Osteoblast (primary cell): ENCODE results near the gene STAT2. TPM values are rescaled to one million over a fixed set of nuclear protein-coding genes. Genes with fewer than 3 reads are reported as not detected.

Experiments used
- DNase-seq: peaks from one replicate; pipeline ENCODE4 v3.0.0; 2011; ENCODE audit warnings: low spot score, mixed read lengths; ENCODE audit not compliant: insufficient read length; ENCODE audit errors: missing footprints
- H2AFZ ChIP-seq: 2 replicates; pipeline ENCODE4 v1.6.0; 2011; ENCODE audit warnings: mild to moderate bottlenecking, low read length
- H3K27ac ChIP-seq: 2 replicates; pipeline ENCODE4 v1.5.1; 2011; ENCODE audit warnings: mild to moderate bottlenecking, low read depth, low read length, moderate library complexity
- H3K27me3 ChIP-seq: 2 replicates; pipeline ENCODE4 v1.6.0; 2012; ENCODE audit warnings: mild to moderate bottlenecking, control low read depth, inconsistent platforms, low read length, moderate library complexity; ENCODE audit not compliant: insufficient read depth
- H3K36me3 ChIP-seq: 2 replicates; pipeline ENCODE4 v1.5.1; 2011; ENCODE audit warnings: mild to moderate bottlenecking, low read length, control low read depth, moderate library complexity; ENCODE audit not compliant: insufficient read depth
- H3K4me1 ChIP-seq: 2 replicates; pipeline ENCODE4 v1.5.1; 2011; ENCODE audit warnings: mild to moderate bottlenecking, low read length, control low read depth, moderate library complexity; ENCODE audit not compliant: insufficient read depth
- H3K4me2 ChIP-seq: 2 replicates; pipeline ENCODE4 v1.6.0; 2011; ENCODE audit warnings: mild to moderate bottlenecking, low read length; ENCODE audit not compliant: insufficient read depth
- H3K4me3 ChIP-seq: fragments of 200-600 bp; sonication (generic); 3 replicates; pipeline ENCODE4 v1.5.1; 2012; ENCODE audit warnings: mild to moderate bottlenecking, low read length, inconsistent platforms; ENCODE audit not compliant: insufficient read depth
- H3K79me2 ChIP-seq: 2 replicates; pipeline ENCODE4 v1.6.0; 2012; ENCODE audit warnings: mild to moderate bottlenecking, low read length, control low read depth, inconsistent platforms; ENCODE audit not compliant: insufficient read depth
- H3K9me3 ChIP-seq: 2 replicates; pipeline ENCODE4 v1.5.1; 2011; ENCODE audit warnings: low read depth, low read length, control low read depth
- H4K20me1 ChIP-seq: 2 replicates; pipeline ENCODE4 v1.6.0; 2012; ENCODE audit warnings: mild to moderate bottlenecking, low read length, control low read depth; ENCODE audit not compliant: insufficient read depth
- total RNA-seq: library from RNA; depleted of rRNA; stranded (reverse); fragments of >200 nt; gene quantifications from 2 replicates; pipeline ENCODE4 v1.2.3, GENCODE V29; 2012
- TF ChIP-seq, protein P1 (sequence below): IDR thresholded peaks from 2 replicates; pipeline ENCODE4 v1.5.1; 2011; ENCODE audit warnings: mild to moderate bottlenecking, low read depth, low read length, moderate library complexity; ENCODE audit errors: extremely low read depth

STAT2 gene
- total RNA-seq, 1 donor, result 652 TPM

DNA sequence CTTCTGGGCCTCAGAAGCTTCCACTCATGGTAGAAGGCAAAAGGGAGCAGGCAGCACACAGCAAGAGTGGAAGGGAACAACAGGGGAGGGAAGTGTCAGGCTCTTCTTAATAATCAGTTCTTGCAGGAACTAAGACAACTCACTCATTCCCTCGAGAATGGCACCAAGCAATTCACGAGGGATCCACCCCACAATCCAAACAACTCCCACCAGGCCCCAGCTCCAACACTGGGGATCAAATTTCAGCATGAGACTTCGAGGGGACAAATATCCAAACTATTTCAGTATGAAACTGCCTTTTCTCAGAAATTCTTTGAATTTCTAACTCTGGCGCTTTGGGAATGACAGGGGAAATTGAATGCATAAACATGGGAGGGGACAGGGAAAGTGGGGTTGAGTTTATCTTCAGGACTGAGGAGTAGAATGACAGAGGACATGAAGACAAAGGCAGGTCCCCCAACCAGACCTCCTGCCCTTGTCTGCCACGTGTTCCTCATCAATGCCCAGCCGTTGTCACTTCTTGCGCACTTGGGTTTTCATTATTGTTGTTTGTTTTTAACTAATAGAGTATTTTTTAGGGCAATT is 27.3 kb upstream of the STAT2 start:
- Histone ChIP-seq H2AFZ (peak overlapping the region; percentile 69), H3K27ac (no peak overlapping the region), H4K20me1 (no peaks in the 10 kb centered on the region), H3K36me3 (no peaks in the 10 kb centered on the region), H3K27me3 (peaks cover 7% of the 10 kb centered on the region), H3K4me1 (peaks cover 15% of the 10 kb centered on the region), H3K79me2 (no peaks in the 10 kb centered on the region), H3K4me3 (no peak overlapping the region), H3K4me2 (peak overlapping the region; percentile 10), H3K9me3 (no peaks in the 10 kb centered on the region)
- no peak for DNase-seq
- TF ChIP-seq, protein P1, sequence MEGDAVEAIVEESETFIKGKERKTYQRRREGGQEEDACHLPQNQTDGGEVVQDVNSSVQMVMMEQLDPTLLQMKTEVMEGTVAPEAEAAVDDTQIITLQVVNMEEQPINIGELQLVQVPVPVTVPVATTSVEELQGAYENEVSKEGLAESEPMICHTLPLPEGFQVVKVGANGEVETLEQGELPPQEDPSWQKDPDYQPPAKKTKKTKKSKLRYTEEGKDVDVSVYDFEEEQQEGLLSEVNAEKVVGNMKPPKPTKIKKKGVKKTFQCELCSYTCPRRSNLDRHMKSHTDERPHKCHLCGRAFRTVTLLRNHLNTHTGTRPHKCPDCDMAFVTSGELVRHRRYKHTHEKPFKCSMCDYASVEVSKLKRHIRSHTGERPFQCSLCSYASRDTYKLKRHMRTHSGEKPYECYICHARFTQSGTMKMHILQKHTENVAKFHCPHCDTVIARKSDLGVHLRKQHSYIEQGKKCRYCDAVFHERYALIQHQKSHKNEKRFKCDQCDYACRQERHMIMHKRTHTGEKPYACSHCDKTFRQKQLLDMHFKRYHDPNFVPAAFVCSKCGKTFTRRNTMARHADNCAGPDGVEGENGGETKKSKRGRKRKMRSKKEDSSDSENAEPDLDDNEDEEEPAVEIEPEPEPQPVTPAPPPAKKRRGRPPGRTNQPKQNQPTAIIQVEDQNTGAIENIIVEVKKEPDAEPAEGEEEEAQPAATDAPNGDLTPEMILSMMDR, result no peak

DNA sequence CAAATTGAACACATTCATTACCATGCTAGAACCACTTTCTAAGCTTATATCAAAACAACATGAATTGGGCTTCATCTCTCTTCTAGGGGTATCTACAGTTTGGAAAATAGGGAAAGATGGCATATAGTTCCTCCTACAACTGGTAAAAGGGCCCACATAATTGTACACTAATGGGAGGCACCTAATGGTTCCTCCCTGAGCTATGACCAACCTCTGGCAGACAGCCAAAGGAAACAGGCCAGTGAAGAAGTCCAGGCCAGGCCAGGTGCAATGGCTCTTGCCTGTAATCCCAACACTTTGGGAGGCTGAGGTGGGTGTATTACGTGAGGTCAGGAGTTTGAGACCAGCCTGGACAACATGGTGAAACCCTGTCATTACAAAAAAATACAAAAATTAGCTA is 26.0 kb upstream of the STAT2 start:
- Histone ChIP-seq H3K36me3 (no peaks in the 10 kb centered on the region), H3K79me2 (no peaks in the 10 kb centered on the region), H3K4me1 (peaks cover 15% of the 10 kb centered on the region), H3K27ac (no peak overlapping the region), H3K9me3 (no peaks in the 10 kb centered on the region), H4K20me1 (no peaks in the 10 kb centered on the region), H3K4me2 (no peak overlapping the region), H3K4me3 (no peak overlapping the region), H2AFZ (no peak overlapping the region), H3K27me3 (peaks cover 7% of the 10 kb centered on the region)
- DNase-seq, result no peak
- TF ChIP-seq, protein P1, result no peak

DNA sequence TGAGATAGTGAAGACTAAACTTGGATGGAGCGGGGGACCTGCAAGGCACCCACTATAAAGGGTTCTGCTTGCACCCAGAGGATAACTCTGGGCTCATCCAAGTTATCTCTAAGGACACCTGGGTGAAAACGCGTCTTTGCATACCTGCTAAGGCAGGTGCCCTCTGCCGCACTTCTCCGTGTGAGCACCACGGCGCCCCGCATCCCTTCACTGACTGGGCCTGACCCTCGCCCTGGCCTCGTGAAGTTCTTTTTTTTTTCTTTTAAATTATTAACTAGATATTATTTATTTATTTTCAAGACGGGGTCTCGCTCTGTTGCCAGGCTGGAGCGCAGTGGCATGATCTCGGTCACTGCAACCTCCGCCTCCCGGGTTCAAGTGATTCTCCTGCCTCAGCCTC is 22.7 kb upstream of the STAT2 start:
- Histone ChIP-seq H3K4me1 (peaks cover 14% of the 10 kb centered on the region), H3K36me3 (no peaks in the 10 kb centered on the region), H4K20me1 (no peaks in the 10 kb centered on the region), H3K9me3 (no peaks in the 10 kb centered on the region), H3K27ac (no peak overlapping the region), H3K79me2 (no peaks in the 10 kb centered on the region), H3K27me3 (peaks cover 7% of the 10 kb centered on the region), H3K4me3 (no peak overlapping the region), H2AFZ (no peak overlapping the region), H3K4me2 (no peak overlapping the region)
- TF ChIP-seq, protein P1, result no peak
- no peak for DNase-seq

DNA sequence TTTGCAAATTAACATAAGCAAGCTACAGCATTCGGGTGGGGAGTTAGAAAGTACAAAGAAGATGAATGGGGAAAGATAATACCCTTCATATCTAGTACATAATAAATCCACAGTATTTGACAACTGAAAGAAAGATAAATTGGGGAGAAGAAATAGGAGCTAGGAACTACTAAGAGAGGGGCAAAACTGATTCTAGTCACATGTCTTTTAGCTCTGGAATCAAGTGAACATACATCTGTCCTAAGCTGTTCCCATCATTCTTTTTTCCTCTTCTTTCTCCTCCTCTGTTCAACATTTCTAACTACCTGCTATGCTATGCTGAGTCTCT is 18.0 kb upstream of the STAT2 start:
- Histone ChIP-seq H3K36me3 (no peaks in the 10 kb centered on the region), H2AFZ (peak overlapping the region; percentile 41), H3K4me2 (no peak overlapping the region), H3K4me3 (no peak overlapping the region), H3K9me3 (no peaks in the 10 kb centered on the region), H3K27ac (no peak overlapping the region), H4K20me1 (no peaks in the 10 kb centered on the region), H3K79me2 (no peaks in the 10 kb centered on the region), H3K4me1 (no peaks in the 10 kb centered on the region), H3K27me3 (peaks cover under 1% of the 10 kb centered on the region)
- no peak for DNase-seq
- TF ChIP-seq, protein P1, result no peak
